Effector memory CD8-positive, alpha-beta T cell (primary cell): ENCODE measurements around the gene BACE2.
A peak's percentile ranks its signal among the peaks of the same experiment; 100 is the strongest.

Source experiments
- ATAC-seq: fragments of 150-1000 bp; cut with Tn5 transposase; replicated peaks from 2 replicates; pipeline ENCODE4 v1.10.0; 2021; ENCODE audit warnings: mild to moderate bottlenecking, moderate library complexity
- DNase-seq, 3 experiments: peaks; one replicate each; pipeline ENCODE4 v3.0.0; 2021
- H3K27ac Mint-ChIP-seq, 2 donors: one replicate each; pipeline ENCODE4 v1.8.0; 2022; ENCODE audit warnings: mild to moderate bottlenecking in 2 of 2, mixed read lengths in 2 of 2, moderate library complexity in 2 of 2
- H3K27me3 Mint-ChIP-seq, 2 donors: one replicate each; pipeline ENCODE4 v1.8.0; 2022; ENCODE audit warnings: mixed read lengths in 2 of 2
- H3K36me3 Mint-ChIP-seq: one replicate; pipeline ENCODE4 v1.8.0; 2022; ENCODE audit warnings: mild to moderate bottlenecking, moderate library complexity, mixed read lengths; ENCODE audit not compliant: insufficient read depth
- H3K4me1 Mint-ChIP-seq, 2 donors: one replicate each; pipeline ENCODE4 v1.8.0; 2022; ENCODE audit warnings: low read depth in 2 of 2, mixed read lengths in 2 of 2
- H3K4me3 Mint-ChIP-seq, 2 donors: one replicate each; pipeline ENCODE4 v1.8.0; 2022; ENCODE audit warnings: mild to moderate bottlenecking in 2 of 2, mixed read lengths in 2 of 2, moderate library complexity in 2 of 2
- H3K9me3 Mint-ChIP-seq, 2 donors: one replicate each; pipeline ENCODE4 v1.8.0; 2022; ENCODE audit warnings: mixed read lengths in 2 of 2

BACE2 gene

DNA sequence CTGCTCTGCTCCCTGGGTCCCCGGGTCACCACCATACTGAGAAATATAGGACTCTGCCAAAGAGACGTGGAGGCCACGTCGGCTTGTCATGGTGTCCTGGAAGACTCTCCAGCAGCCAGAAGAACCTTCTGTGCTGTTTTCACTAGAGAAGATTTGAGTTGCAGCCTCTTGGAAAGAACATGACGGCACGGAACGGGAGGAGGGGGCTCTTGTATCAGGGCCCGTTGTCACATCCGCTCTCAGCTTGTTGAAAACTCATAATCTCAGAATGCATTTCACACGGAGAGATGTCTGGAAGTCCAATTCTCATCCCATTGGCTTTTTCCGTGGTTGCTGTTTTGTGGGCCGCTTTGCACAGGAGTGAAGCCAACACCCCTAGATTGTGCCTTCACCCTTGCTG is 109.2 kb downstream of the BACE2 start:
- peaks cover 56 to 78% of the 10 kb centered on the region in 2 donors for H3K27me3 Mint-ChIP-seq
- peaks cover 6 to 9% of the 10 kb centered on the region in 2 donors for H3K9me3 Mint-ChIP-seq
- no peak for DNase-seq
- H3K4me1 Mint-ChIP-seq = no peaks in the 10 kb centered on the region
- H3K27ac Mint-ChIP-seq = no peak overlapping the region
- no peak overlapping the region for H3K4me3 Mint-ChIP-seq
- ATAC-seq = no peak
- no peaks in the 10 kb centered on the region for H3K36me3 Mint-ChIP-seq

DNA sequence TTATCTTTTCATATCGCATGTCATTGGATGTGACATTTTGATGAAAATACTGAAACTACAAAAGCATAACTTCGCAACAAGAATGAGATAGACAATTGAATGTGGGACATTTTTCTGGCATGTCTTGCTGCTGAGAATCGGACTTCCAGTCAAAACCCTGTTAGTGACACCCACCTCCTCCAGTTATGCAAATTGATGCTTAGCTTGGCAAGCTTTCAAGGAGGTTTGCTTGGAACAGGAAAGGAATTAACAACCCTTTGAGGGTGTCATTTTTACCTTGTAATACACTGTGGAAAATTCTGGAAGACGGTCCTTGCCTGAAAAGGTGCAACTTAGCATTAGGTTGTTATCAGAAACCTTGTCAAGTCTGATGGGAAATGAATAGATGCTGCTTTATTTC is 109.9 kb downstream of the BACE2 start:
- Mint-ChIP-seq H3K27ac (no peak overlapping the region), H3K9me3 (peaks cover 1 to 2% of the 10 kb centered on the region in 2 donors), H3K4me1 (no peaks in the 10 kb centered on the region), H3K36me3 (no peaks in the 10 kb centered on the region), H3K27me3 (peaks cover 55 to 78% of the 10 kb centered on the region in 2 donors), H3K4me3 (no peak overlapping the region)
- ATAC-seq (no peak), DNase-seq (no peak)

DNA sequence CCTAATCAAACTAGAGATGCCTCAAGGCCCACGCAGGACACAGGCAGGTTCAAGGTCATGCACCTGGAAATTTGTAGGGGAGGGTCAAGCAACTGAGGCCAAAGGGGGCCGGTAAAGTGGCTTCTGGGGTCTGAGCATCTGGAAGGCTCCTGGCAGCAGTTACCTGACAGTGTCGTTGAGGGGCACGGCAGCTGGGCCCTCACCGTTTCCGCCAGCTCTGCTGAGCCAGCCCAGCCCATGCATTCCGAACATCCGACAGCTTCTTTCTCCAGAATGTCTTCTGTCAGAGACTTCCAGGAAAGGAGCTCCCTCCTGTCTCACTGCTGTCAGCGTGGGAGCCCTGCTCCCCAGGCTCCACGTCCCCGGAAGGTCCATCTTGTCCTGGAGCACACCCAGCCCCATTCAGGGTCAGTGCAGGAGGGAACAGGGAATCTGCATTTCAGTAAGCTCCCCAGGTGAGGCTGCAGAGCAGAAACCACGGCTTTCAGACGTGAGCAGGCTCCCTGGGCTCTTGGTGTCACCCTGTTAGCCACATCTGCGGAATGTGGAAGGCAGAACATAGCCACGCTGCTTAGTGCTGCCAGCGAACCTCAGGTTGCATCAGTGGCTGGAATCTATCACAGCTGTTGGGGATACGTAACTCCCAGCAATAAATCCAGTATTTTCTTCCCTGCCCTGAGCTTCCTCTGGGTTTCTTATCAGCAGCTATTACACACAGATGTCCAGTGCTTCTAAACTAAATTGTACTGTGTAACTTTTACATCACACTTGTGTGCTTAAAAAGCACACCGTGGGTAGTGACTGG is 112.4 kb downstream of the BACE2 start:
- H3K4me3 Mint-ChIP-seq = no peak overlapping the region
- DNase-seq = no peak
- H3K36me3 Mint-ChIP-seq = no peaks in the 10 kb centered on the region
- no peak overlapping the region for H3K27ac Mint-ChIP-seq
- H3K9me3 Mint-ChIP-seq = no peaks in the 10 kb centered on the region
- H3K27me3 Mint-ChIP-seq = peaks cover 45 to 78% of the 10 kb centered on the region in 2 donors
- ATAC-seq = no peak
- H3K4me1 Mint-ChIP-seq = no peaks in the 10 kb centered on the region

DNA sequence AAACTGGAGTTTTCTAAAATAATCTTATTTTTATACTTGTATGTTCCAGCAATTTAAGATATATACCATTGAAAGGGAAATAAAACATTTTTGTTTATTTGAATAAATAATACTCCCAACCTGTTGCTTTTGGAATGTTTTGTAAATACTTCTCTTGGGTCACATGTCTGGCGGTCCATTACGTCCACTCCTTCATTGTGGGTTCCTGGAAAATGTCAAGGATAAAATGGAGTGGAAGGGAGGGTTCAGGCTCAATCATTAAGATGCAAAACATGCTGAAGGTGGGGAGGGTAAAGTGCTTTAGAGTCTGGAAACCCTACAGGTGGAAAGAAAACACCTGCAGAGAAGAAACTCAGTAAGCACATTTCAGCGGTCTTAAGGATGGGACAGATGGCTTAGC is 114.5 kb downstream of the BACE2 start:
- Mint-ChIP-seq H3K9me3 (no peaks in the 10 kb centered on the region), H3K36me3 (no peaks in the 10 kb centered on the region), H3K4me3 (no peak overlapping the region), H3K4me1 (no peaks in the 10 kb centered on the region), H3K27me3 (peaks cover 27 to 57% of the 10 kb centered on the region in 2 donors), H3K27ac (no peak overlapping the region)
- no peak for ATAC-seq
- no peak for DNase-seq

DNA sequence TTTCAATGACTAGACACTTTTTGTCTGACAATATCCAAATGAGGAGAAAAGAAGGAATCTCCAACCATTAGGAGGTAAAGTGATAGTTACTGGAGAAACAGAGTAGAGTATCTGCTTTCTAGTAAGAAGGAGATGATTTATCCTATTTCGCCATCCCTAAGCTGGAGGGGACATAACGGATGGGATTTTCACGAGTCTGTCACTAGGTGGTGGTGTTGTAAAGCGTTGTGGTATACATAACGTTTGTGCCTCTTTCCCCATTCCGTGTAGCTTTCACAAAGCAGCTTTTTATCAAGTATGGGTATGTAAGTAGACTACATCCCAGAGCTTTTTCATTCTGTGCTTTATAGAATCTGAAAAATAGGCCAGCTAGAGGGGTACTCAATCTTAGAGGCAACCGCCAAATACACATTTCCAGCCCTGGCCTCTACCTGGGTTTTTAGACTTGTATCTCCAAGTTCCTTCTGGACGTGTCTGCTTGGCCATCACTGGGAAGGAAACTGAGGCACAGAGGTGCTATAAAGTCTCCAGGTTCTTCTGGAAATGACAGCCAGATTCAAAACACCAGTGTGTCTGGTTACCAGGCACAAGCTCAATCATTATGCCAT is 115.4 kb downstream of the BACE2 start:
- peak; percentile 85 for ATAC-seq
- no peak overlapping the region for H3K27ac Mint-ChIP-seq
- no peaks in the 10 kb centered on the region for H3K4me1 Mint-ChIP-seq
- H3K27me3 Mint-ChIP-seq = peaks cover 25 to 48% of the 10 kb centered on the region in 2 donors
- DNase-seq = peak; percentile 39 to 56 (median 50)
- no peaks in the 10 kb centered on the region for H3K36me3 Mint-ChIP-seq
- no peak overlapping the region for H3K4me3 Mint-ChIP-seq
- no peaks in the 10 kb centered on the region for H3K9me3 Mint-ChIP-seq

DNA sequence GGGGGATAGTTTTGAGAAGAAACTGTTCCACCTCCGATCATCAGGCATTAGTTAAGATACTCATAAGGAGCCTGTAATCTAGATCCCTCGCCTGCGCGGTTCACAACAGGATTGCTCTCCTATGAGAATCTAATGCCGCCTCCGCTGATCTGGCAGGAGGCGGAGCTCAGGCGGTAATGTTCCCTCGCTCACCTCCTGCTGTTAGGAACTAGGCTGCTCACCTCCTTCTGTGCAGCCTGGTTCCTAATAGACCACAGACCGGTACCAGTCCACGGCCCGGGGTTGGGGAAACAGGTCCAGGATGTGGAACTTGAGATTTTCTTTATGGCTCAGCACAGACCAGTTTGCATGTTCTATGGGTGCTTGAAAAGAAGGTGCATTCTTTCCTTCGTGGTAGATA is 121.5 kb downstream of the BACE2 start:
- DNase-seq = no peak
- Mint-ChIP-seq H3K4me3 (no peak overlapping the region), H3K9me3 (no peaks in the 10 kb centered on the region), H3K27ac (no peak overlapping the region), H3K4me1 (peaks cover 0 to 5% of the 10 kb centered on the region in 2 donors), H3K36me3 (peaks cover 2% of the 10 kb centered on the region), H3K27me3 (peaks cover 27 to 41% of the 10 kb centered on the region in 2 donors)
- ATAC-seq = no peak

DNA sequence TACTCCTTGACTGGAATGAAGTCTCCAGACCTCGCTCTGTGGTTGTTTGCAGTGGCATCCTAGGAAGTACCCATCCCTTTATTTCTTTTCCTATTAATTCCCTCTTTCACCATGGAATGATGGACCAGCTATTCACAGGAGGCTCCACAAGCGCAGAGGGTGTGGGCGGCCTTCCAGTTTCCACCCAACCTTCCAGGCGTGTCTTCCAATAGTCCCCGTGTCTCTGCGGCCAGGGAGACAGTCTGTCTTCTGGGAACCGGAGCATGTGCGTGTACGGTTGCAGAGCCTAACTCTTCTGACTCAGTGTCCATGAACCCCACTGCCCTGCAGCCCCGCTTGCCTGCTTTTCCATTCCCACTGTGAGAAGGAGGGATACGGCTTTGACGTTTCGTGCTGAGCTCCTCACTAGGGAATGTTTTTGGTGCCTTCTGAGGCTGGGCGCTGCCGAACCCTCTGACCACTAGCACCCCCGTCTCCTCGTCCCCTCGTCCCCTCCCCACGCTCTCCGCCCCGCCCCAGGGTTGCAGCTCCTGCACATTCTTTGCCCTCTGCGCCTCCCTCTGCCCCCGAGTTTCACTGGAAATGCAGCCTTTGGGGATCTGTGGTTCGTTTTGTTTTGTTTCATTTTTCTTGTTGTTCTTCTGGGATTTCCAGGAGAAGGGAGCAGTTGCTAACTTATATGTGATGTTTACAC is 122.3 kb downstream of the BACE2 start:
- H3K4me3 Mint-ChIP-seq = no peak overlapping the region
- no peak for DNase-seq
- peaks cover 2% of the 10 kb centered on the region for H3K36me3 Mint-ChIP-seq
- H3K27ac Mint-ChIP-seq = no peak overlapping the region
- no peaks in the 10 kb centered on the region for H3K9me3 Mint-ChIP-seq
- peaks cover 35 to 45% of the 10 kb centered on the region in 2 donors for H3K27me3 Mint-ChIP-seq
- no peak for ATAC-seq
- H3K4me1 Mint-ChIP-seq = peaks cover 0 to 5% of the 10 kb centered on the region in 2 donors

DNA sequence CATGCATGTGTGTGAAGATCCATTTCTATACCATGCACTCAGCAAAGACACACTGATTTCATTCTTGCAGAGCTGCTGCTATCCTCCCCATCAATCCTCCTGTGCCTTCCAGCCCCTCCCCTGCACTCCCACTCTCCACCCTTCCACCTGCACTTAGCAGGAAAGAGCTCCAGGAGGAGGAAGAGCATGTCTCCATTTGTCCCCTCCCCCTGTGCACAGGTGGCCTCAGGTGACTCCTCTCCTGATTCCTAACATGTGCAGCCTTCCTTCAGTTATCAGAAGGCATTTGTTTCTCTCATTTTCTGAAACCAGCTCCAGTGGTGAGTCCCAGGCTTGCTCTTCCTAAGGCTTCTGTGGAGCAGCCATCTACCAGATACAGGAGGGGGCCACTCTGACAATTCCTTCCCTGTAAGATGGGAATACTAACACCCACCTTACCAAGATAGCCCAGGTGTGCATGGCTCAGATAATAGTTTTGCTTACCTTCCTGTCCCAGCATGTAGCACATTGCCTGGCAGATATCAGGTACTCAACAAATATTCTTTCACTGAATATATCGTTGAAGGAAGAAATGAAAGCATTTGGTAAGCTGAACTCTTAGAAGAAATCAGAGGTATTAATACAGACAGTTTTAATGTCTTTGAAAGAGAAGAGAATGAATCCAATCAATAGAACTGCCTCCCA is 126.7 kb downstream of the BACE2 start:
- ATAC-seq (no peak), DNase-seq (no peak)
- Mint-ChIP-seq H3K4me1 (peaks cover 0 to 5% of the 10 kb centered on the region in 2 donors), H3K4me3 (no peak overlapping the region), H3K27ac (no peak overlapping the region), H3K36me3 (peaks cover 2% of the 10 kb centered on the region), H3K9me3 (no peaks in the 10 kb centered on the region), H3K27me3 (peaks cover 59 to 81% of the 10 kb centered on the region in 2 donors)

DNA sequence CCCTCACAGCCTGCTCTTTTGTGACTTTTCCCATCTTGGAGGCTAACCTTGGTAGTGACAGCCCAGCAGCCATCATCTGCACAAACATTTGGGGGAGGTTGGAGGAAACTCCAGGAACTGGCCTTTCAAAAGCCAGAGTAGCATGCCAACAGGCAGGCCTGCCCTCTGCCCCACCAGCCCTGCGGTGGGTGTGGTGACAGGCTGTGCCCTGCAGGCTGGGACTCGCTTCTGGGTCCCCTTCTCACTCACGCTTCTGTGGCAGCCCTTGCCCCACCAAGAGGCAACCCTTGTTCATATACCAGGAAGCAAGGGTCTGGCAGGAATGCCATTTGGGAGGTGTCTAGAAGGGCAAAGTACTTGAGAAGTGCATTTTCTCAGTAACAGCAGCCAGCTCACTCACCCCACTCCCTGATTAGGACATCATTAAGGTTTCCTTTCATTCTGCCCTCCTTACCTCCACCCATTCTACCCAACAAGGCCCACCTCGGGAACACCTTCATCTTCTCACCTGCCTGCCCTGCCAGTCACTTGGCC is 127.8 kb downstream of the BACE2 start:
- H3K36me3 Mint-ChIP-seq = no peaks in the 10 kb centered on the region
- peaks cover 0 to 5% of the 10 kb centered on the region in 2 donors for H3K4me1 Mint-ChIP-seq
- no peak overlapping the region for H3K27ac Mint-ChIP-seq
- H3K4me3 Mint-ChIP-seq = no peak overlapping the region
- H3K27me3 Mint-ChIP-seq = peaks cover 50 to 73% of the 10 kb centered on the region in 2 donors
- no peaks in the 10 kb centered on the region for H3K9me3 Mint-ChIP-seq
- DNase-seq (no peak), ATAC-seq (no peak)

DNA sequence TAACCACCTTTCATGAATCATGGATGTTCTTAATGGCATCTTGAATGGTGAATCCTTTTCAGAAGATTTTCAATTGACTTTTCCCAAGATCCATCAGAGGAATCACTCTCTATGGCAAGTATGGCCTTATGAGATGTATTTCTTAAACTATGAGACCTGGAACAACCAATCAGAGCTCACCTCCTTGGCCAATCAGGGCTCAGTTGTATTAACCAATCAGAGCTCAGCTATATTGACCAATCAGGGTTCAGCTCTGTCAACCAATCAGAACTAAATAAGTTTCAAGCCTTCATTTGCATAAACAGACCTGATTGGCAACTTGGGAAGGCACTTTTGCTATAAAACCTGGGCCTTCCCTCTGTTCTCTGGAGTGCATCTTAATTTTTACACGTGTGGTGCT is 135.0 kb downstream of the BACE2 start:
- peaks cover 17 to 42% of the 10 kb centered on the region in 2 donors for H3K27me3 Mint-ChIP-seq
- H3K9me3 Mint-ChIP-seq = peaks cover 0 to 4% of the 10 kb centered on the region in 2 donors
- DNase-seq (no peak), ATAC-seq (no peak)
- no peak overlapping the region for H3K4me3 Mint-ChIP-seq
- H3K4me1 Mint-ChIP-seq = peaks cover 0 to 4% of the 10 kb centered on the region in 2 donors
- no peaks in the 10 kb centered on the region for H3K36me3 Mint-ChIP-seq
- no peak overlapping the region for H3K27ac Mint-ChIP-seq

DNA sequence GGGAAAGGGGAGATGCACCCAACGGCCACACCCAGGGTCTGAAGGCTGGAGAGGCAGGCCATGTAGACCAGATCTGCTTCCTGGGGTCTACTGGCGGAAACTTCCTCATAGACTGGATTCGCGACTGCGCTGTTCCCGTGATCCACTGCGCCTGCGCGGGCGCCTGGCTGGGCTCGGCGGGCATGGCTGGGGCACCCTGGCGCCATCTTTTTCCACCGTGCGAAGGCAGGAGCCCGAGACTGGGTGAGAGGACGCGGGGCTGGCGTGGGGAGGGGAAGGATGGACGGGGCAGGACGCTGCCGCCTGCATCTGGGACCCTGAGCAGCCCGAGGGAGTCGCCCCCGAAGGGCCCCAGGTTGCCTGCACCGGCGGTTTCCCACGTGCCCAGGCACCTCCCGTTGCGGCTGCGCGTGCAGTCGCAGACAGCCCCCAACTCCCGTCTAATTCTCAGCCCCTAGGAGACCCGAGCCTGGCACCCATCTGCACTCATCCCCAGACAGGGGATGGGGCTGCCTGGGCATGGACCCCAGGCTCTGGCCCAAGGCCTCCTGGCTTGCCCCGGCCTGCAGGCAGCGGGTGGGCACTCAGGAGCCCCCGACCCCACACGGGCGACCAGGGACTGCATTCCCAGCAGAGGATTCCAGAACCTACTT is 136.2 kb downstream of the BACE2 start:
- no peak for ATAC-seq
- no peak for DNase-seq
- H3K27me3 Mint-ChIP-seq = peaks cover 8 to 42% of the 10 kb centered on the region in 2 donors
- no peak overlapping the region for H3K27ac Mint-ChIP-seq
- H3K4me3 Mint-ChIP-seq = no peak overlapping the region
- H3K9me3 Mint-ChIP-seq = peaks cover 0 to 4% of the 10 kb centered on the region in 2 donors
- no peaks in the 10 kb centered on the region for H3K36me3 Mint-ChIP-seq
- H3K4me1 Mint-ChIP-seq = peaks cover 0 to 4% of the 10 kb centered on the region in 2 donors

DNA sequence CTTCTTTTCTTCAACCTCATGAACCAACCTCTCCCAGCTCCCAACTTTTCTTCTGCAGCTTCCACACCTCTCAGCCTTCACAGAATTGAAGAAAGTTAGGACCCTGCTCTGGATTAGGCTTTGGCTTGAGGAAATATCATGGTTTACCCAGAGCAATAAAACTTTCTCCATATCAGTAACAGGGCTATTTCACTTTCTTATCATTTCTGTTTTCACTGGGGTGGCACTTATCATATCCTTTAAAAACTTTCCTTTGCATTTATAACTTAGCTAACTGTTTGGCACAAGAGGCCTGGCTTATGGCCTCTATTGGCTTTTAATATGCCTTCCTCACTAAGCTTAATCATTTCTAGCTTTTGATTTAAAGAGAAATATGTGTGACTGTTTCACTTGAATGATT is 139.3 kb downstream of the BACE2 start:
- Mint-ChIP-seq H3K36me3 (no peaks in the 10 kb centered on the region), H3K27me3 (peaks cover 22 to 68% of the 10 kb centered on the region in 2 donors), H3K9me3 (peaks cover 0 to 4% of the 10 kb centered on the region in 2 donors), H3K27ac (no peak overlapping the region), H3K4me3 (no peak overlapping the region), H3K4me1 (peaks cover 0 to 4% of the 10 kb centered on the region in 2 donors)
- no peak for DNase-seq
- no peak for ATAC-seq
